GM18499 (cell line): ENCODE measurements around the gene IMMP2L.
"Not testable (repeated sequence)": the region's sequence is repeated elsewhere in the genome, so short reads cannot be mapped to it uniquely, and the experiment has no call there.

ENCODE experiments used
- ATAC-seq: cut with Tn5 transposase; IDR thresholded peaks from one replicate; pipeline ENCODE4 v1.9.1; 2021; ENCODE audit warnings: moderate number of reproducible peaks; ENCODE audit not compliant: insufficient read depth, unreplicated experiment

Gene IMMP2L

GRCh38 chr7:111093496-111093895 is 468.8 kb downstream of the IMMP2L start:
- no peak for ATAC-seq

GRCh38 chr7:111092406-111093236 is 469.7 kb downstream of the IMMP2L start:
- ATAC-seq: no peak

- ATAC-seq: no peak
Observed at GRCh38 chr7:111091593-111092358, 470.5 kb downstream of the IMMP2L start.

GRCh38 chr7:111090846-111091245 is 471.4 kb downstream of the IMMP2L start, which contains the start of gene LRRN3:
LRRN3 (plus strand) TSS chr7:111091127; CDS start chr7:111122773, 31,646 bp downstream.
- no peak for ATAC-seq

GRCh38 chr7:111089822-111090426 is 472.4 kb downstream of the IMMP2L start:
- ATAC-seq: no peak

GRCh38 chr7:111088328-111088727 is 474.0 kb downstream of the IMMP2L start:
- no peak for ATAC-seq

GRCh38 chr7:111086532-111086931 is 475.8 kb downstream of the IMMP2L start:
- ATAC-seq: no peak

GRCh38 chr7:111085356-111085755 is 476.9 kb downstream of the IMMP2L start:
- no peak for ATAC-seq

GRCh38 chr7:111083413-111083812 is 478.9 kb downstream of the IMMP2L start:
- ATAC-seq: peak; percentile 98

- no peak for ATAC-seq
Observed at GRCh38 chr7:111082351-111082750, 479.9 kb downstream of the IMMP2L start.

GRCh38 chr7:111081546-111082267 is 480.6 kb downstream of the IMMP2L start:
- ATAC-seq: no peak

GRCh38 chr7:111080495-111081105 is 481.7 kb downstream of the IMMP2L start:
- ATAC-seq: no peak

GRCh38 chr7:111077001-111077400 is 485.3 kb downstream of the IMMP2L start:
- ATAC-seq: no peak

- ATAC-seq: no peak
Observed at GRCh38 chr7:111076205-111076604, 486.1 kb downstream of the IMMP2L start.

- no peak for ATAC-seq
Observed at GRCh38 chr7:111075498-111075897, 486.8 kb downstream of the IMMP2L start.

- ATAC-seq: no peak
Observed at GRCh38 chr7:111074748-111075146, 487.5 kb downstream of the IMMP2L start.

GRCh38 chr7:111074071-111074747 is 488.1 kb downstream of the IMMP2L start:
- no peak for ATAC-seq

GRCh38 chr7:111072658-111073057 is 489.6 kb downstream of the IMMP2L start:
- not testable (repeated sequence) for ATAC-seq

- no peak for ATAC-seq
Observed at GRCh38 chr7:111071556-111071955, 490.7 kb downstream of the IMMP2L start.
